Hematopoietic multipotent progenitor cell (in vitro differentiated cells): ENCODE results near the gene MAP2. TPM values are rescaled to one million over a fixed set of nuclear protein-coding genes. Genes with fewer than 3 reads are reported as not detected.
"Not testable (repeated sequence)": the region's sequence is repeated elsewhere in the genome, so short reads cannot be mapped to it uniquely, and the experiment has no call there.

ENCODE experiments used
- DNase-seq, 3 donors: peaks; one replicate each; pipeline ENCODE4 v3.0.0-alpha.2; 2011 to 2015; ENCODE audit warnings: low read depth in 2 of 3, low spot score in 2 of 3
- total RNA-seq: library from RNA; depleted of rRNA; stranded (reverse); fragments of >200 nt; gene quantifications from one replicate; pipeline ENCODE4 v1.2.3, GENCODE V29; 2012

Gene MAP2
- total RNA-seq, 1 donor = under 0.01 TPM

- DNase-seq = peak in 1 of 3 donors; percentile 17
Measured at GRCh38 chr2:209579230-209579749, 155.4 kb downstream of the MAP2 start.

DNA sequence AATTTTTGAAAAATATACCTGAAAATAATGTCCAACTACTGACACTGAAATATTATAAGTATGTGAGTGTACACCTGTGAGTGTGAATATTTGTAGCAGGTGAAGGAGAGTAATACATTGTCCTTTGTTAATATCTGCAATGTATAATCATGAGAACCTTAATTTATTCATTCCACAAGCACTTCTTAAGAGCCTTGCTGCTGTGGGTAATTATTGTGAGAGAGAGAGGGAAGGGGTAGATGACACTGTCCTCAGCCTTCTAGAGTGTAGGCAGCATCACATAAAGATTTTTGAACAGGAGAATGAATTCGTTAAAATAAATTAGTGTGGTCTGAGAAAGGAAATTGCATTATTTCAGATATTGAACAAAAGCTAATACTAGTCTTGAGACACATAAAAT is 157.2 kb downstream of the MAP2 start:
- no peak for DNase-seq

- DNase-seq = no peak
Measured at GRCh38 chr2:209582281-209582680, 158.4 kb downstream of the MAP2 start.

DNA sequence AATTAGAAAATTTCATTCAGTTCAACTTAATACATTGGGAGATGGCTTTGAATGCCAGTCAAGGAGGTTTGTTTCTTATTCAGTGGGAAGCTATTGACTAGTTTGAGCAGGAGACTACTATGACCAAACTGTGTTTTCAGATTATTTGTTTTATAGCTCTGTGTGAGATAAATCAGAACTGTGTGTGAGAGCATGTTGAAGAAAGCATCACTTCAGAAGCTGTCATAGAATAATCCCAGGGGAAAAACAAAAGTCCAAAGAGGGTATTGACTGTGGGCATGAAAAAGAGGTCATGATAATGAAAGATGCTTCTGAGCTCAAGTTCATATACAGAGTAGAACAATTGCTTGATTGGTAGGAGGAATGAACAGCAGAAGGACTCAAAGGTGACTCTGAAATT is 160.6 kb downstream of the MAP2 start:
- DNase-seq = no peak

DNA sequence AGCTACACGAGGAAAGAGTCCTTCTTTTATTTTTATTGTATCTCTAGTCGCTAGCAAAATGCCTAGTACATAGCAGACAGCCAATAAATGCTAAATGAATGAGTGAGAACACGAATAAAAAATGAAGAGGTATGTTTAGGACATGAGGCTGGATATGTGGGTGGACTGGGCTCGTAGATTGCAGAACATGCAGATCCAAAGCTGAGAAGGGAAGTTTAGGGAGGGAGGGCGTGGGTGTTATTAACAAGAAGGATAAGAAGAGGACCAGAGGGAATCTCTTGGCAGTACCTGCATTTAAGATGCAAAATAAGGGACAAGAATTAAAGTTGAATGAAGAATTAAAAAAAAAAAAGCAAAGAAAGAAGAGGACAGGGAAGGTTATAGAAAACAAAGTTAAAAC is 161.1 kb downstream of the MAP2 start:
- no peak for DNase-seq

- no peak for DNase-seq
Measured at GRCh38 chr2:209591021-209591420, 167.2 kb downstream of the MAP2 start.

- DNase-seq = no peak
Measured at GRCh38 chr2:209592106-209592505, 168.3 kb downstream of the MAP2 start.

- no peak for DNase-seq
Measured at GRCh38 chr2:209593930-209594329, 170.1 kb downstream of the MAP2 start.

- DNase-seq = no peak
Measured at GRCh38 chr2:209596262-209596661, 172.4 kb downstream of the MAP2 start.

GRCh38 chr2:209598227-209598626 is 174.4 kb downstream of the MAP2 start:
- not testable (repeated sequence) for DNase-seq

DNA sequence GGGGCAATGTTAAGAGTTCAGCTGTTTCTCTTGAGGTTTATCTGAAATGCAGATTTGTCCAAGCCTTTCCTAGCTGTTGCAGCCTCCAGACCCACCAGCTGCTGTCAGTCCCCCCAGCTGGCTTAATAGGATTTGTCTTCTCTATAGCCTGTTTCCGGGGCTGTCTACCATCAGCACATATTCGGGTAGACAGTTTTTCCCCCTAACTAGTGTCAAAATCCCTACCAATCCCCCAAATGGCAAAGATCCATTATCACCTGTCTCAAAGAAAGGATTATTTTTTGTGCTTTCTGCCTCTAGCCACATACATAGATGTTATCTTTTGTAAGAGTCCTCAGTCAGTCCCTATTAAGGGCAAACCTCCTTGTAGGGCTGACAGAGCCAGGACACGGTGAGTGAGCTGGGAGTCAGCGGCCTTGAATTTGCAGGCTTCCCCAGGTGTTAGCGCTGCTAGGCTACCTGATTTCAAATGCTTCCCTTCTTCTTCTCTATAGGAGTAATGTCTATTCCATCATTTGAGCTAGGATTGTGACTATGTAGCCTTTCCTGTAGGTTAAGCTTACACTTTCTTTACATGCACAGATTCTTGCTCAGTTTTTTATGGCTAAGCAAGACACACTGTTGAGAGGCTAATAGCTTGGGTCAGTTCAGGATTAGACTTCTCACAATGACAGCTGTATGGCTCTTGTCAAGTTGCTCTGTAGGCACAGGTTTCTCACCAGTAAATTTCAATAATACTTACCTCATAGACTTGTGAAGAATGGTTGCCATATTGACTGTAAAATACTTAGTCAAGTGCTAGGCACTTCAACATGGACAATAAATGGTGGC is 176.7 kb downstream of the MAP2 start:
- DNase-seq = no peak

DNA sequence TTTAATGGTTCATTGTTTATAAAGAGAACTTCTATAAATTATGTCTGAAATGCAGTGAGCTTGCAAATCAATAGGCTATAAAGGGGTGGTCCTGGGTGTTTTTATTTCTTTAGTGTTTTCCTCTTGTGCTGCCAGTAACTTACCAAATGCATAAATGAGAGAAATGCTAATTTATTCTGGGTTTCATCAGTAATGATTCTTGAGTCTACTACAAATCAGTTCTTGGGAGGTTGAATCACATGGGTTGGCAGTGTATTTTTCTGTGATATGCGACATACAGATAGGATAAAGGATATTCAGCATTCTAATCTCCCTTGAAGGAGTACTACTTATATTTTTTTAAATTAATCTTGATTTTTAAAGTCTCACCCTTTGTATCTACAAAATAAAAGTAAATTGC is 177.7 kb downstream of the MAP2 start:
- DNase-seq = no peak

- no peak for DNase-seq
Measured at GRCh38 chr2:209602259-209602658, 178.4 kb downstream of the MAP2 start.

GRCh38 chr2:209609531-209609930 is 185.7 kb downstream of the MAP2 start:
- no peak for DNase-seq

DNA sequence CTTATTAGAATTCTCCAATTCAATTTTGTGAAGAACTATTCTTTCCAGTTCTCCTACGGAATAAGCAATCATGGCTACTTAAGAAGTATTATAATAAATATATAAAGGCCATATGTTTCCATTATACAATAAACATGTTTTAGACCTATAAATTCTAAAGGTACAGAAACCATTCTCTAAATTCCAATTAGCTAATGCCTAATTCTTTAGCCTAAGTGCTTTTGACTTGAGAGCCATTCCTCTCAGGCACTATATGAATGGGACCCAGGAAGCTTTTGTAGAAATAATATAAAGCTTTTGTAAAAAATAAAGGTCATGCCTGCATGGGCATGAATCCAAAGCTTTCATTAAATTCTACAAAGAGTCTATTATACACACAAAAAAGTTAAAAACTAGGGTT is 186.8 kb downstream of the MAP2 start:
- DNase-seq = no peak

DNA sequence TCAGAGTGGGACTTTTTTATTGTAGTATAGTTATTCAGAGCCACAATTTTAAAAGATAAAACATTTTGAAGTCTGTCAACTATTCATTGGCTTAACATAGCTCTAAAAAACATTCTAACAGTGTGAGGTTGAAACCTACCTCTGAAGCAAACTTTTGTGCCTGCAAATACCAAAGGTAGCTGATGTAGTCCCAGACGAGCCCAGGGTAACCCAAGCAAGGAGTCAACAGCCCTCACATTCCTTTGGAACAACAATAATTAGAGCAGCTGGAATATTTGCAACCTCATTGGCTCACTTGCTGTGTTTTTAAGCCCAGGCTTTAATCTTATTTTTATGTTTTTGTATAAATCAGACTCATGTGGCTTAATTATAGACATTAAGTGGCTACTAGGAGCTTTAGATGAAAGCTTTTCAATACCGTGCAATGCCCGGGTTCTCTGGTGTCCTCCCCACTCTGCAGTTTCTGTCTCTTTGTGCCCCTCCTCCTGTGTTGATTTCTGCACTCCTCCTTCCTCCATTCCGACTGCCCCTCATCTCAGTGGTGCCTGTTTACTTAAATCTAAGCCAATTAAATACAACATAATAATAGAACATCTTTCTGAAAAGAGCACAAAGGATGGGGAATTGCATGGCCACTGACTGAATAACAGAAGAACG is 189.9 kb downstream of the MAP2 start:
- DNase-seq = no peak

- DNase-seq = no peak
Measured at GRCh38 chr2:209614690-209615369, 191.0 kb downstream of the MAP2 start.

DNA sequence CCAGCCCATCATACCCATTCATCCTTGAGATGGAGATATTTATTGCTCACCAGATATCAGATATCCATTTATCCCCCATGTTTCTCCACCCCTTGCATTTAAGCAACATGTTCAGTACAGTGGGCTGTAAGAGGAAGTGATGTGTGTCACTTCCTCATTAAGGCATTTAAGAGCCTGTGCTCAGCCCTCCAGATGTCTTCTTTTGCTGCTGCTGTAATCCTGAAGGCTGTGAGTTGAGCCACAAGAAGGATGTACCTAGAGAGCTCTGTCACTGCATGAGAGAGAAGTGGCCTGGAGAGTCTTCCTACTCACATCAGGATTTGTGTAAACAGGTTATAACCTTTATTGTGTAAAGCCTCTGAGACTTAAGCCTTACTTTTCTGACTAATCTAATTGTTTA is 195.9 kb downstream of the MAP2 start:
- DNase-seq = peak in 1 of 3 donors; percentile 35

- no peak for DNase-seq
Measured at GRCh38 chr2:209624192-209624938, 200.5 kb downstream of the MAP2 start.

- DNase-seq = no peak
Measured at GRCh38 chr2:209629597-209629996, 205.8 kb downstream of the MAP2 start.

DNA sequence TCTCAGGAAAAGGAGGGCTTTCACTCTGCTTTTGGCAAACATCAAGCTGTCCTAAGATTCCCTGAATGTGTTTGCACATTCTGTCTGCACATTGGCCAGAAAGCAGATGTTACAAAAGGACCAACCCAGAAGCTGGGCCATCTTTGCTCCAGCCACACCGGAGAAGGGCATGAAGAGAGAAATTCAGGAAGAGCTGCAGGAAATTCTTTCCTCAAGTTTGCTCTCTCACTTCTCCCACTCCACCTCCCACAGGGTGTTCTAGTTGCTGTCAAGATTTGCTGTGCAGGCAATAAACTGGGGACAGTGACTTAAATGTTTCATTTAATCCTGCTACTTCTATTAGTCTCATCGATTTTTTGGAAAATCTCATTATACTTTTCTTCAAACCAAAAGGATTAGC is 210.1 kb downstream of the MAP2 start:
- DNase-seq = no peak
